ENCODE results near the gene PIN1.
"Not testable (repeated sequence)": the region's sequence is repeated elsewhere in the genome, so short reads cannot be mapped to it uniquely, and the experiment has no call there.

PIN1 gene

DNA sequence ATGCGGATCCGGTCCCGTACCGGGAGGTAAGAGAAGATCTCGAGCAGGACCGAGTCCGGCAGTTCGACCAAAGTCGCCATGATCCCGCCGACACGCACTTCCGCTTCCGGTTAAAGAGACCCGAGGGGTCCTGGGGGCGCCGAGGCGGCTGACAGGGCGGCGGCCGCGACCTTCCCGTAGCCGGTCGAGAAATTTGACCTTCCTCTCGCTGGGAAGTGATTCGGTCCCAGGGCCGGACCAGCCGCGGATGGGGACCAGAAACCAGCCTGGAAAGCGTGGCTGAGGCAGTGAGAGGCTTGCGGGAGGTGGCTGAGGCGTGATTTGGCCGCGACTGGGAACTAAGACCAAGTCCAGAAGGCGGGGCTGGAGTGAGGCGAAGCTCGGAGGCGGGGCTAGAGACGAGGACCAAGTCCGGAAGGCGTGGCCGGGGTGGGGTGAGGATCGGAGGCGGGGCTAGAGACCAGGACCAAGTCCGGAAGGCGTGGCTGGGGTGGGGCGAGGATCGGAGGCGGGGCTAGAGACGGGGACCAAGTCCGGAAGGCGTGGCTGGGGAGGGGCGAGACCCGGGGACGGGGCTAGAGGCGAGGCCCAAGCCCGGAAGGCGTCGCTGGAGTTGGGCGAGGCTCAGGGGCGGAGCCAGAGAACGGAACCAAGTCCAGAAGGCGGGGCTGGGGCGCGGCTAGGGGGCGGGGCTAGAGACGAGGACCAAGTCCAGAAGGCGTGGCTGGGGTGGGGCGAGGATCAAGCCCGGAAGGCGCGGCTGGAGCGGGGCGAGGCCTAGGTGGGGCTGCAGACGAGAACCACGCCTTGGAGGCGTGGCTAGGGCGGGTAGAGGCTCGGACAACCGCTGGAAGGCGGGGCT lies 16.2 kb upstream of the PIN1 start, which contains the start of gene FBXL12:
Gene FBXL12 (minus strand): TSS at position 346 of the 862 bp plus-strand sequence. CDS start 266 bp downstream, at position 80.
- peak; percentile 100 for DNase-seq (ENCODE audit: low read depth)

DNA sequence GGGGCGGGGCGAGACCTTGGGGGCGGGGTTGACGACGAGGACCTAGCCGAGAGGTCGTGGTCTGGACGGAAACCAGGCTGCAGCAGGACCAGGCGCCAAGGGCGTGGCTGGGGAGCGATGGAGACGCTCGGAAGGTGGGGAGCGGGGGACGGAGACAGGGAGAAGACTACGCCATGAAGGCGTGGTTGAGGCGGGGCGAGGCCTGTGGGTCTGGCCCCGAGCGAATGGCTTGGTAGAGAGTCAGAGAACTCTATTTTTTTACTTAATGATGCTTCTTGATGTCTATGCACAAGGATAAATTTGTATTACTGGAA lies 15.6 kb upstream of the PIN1 start:
- no peak for DNase-seq (ENCODE audit: low read depth)

DNA sequence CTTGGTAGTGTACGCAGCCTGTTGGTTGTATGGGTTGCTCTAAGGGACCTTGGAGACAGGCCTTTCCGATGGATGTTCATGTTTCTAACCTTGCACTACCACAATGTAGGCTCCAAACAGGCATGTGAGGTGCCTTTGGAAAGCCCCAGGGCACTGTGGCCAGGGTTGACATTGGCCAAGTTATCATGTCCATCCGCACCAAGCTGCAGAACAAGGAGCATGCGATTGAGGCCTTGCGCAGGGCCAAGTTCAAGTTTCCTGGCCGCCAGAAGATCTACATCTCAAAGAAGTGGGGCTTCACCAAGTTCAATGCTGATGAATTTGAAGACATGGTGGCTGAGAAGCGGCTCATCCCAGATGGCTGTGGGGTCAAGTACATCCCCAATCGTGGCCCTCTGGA lies 15.1 kb upstream of the PIN1 start:
- not testable (repeated sequence) for DNase-seq (ENCODE audit: low read depth)

DNA sequence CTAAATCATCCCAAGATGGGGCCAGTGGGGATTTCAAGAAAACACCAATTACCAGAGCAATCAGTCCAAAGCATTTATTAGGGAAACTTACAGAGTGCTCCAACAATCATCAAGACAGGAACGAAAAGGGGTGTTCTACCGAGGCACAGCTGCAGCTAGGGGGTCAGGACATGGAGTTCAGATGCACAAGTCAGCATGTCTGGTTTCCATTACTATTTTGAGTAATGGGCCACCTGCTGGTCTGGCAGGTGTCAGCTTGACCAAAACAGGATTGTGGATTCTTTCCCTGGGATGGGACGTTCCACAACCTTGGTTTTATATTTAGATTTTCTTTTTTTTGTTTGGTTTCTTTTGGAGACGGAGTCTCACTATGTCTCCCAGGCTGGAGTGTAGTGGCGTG lies 11.3 kb upstream of the PIN1 start:
- no peak for DNase-seq (ENCODE audit: low read depth)

DNA sequence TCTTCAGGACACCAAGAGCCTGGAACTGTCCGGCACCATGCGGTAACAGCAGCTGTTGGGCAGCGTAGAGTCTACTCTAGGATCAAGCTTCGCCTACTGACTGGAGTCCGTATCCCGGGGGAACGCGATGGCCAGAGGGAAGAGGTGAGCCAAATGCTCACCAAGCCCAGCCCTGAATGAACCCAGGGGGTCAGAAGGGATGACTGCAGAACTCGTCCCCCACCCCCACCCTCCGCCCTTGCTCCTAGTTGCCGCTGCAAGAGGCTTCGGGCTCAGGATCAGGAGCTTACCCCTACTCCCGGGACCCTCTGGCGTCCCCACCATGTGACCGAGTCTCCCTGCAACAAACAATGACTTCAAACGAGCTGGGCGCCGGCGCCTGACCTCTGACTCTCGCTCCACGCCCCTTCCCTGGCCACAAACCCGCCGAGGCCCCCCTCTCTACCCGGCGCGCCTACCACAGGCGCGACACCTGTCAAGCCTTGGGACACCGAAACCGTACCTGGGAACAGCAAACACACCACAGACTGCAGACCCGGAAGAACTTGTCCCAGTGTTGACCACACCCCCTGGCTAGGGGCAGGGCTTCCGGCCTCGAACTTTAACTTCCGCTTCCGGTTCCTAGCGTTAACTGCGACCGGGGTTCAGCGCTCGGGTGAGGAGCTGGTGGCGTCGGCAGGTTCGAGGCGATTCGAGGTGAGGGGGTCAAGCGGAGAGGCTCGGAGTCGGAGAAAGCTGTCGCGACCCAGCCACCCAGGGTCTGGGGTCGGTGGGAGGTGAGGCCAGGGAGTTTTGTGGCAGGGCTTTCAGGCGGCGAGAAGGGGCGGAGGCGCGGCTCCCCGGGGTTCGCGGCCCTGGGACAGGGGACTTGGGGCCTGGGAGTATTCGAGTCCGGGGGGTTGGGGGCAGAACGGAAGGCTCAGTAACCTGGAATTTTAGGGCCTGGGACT lies 7.6 kb upstream of the PIN1 start, which contains the start of gene UBL5:
Gene UBL5 (plus strand): TSS at position 630 of the 950 bp plus-strand sequence. CDS start 420 bp downstream, outside the sequence.
- peak; percentile 83 for DNase-seq (ENCODE audit: low read depth)

DNA sequence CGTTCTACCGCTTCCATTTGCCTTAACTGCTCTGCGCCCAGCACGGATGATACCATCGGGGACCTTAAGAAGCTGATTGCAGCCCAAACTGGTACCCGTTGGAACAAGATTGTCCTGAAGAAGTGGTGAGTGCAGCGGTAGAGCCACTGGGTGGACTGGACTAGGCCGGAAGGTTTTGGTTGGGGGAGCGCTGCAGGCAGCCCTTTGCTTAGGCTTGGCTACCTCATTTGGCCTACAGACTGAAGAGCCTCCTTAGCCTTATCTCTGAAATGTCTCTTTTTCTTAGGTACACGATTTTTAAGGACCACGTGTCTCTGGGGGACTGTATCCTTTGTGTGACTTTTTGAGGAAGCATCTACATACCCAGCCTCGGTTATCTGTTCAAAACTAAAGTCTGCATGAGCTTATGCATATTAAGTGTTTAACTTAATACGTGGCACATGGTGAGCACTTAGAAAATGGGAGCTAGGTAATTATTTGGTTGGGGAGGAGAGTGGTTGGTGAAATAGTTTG lies 6.5 kb upstream of the PIN1 start:
- no peak for DNase-seq (ENCODE audit: low read depth)

DNA sequence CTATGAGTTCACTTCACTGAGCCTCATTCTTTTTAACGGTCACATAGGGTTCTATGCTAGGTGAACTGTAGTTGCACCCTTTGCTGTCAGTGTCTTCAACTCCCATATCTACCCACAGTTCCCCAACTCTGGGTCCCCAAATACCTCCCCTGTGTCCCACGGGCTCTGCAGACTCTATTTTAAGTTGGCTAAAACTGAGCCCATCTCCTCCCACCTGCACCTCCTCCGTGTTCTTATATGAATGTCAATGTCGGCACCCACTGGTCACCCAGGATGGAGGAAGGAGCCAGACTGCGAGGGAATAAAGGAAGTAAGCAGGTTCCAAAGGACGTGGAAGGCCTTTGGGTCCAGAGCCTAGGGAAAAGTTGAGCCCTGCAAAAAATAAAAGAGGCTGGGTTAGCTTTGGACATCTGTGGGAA lies 802 bp upstream of the PIN1 start:
- DNase-seq (ENCODE audit: low read depth): no peak

DNA sequence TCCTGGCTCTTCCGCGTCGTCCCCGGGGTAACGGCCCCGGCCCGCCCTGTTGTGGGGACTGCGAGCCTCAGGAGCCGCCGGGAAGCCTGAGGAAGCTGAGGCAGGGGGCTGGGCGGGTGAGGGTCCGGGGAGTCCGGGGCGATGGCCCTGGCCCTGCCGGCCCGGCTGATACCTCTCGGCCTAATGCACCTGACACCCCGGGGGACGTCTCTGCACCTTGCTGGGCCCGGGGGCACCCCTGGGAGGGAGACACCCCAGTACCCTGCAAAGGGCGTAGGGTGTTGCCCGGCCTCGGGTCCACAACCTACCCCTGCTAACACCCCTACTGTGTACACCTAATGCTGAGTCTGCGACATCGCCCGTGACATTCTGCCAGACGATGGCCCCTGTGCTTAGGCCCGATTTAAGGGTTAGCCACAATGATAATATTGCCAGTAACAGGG lies 410 bp downstream of the PIN1 start:
- DNase-seq (ENCODE audit: low read depth): no peak

DNA sequence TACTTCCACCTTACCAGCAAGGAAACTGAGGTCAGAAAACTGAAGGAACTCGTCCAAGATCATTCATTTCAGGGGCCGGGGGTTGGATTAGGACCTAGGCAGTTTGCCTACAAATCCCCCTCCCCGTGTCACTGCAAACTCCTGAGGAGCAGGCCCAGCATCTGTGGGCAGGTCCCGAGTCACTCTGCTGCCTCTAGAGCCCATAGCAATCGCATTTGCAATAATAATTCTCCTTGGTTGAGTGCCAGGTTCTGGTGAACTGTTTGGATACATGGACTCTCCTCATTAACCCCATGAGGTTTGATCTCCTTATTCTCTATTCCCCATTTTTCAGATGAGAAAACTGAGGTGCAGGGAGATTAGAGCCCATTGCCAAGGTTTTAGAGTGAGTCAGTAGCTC lies 903 bp downstream of the PIN1 start:
- no peak for DNase-seq (ENCODE audit: low read depth)

DNA sequence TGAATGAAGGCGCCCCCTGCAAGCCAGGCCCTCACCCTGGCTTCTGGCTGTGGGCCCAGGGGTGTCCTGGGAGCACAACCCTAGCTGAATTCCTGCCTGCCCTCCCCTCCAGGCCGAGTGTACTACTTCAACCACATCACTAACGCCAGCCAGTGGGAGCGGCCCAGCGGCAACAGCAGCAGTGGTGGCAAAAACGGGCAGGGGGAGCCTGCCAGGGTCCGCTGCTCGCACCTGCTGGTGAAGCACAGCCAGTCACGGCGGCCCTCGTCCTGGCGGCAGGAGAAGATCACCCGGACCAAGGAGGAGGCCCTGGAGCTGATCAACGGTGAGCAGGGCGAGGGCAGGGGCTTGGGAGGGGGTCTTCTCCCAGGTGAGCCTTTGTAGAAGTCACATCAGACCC lies 3.2 kb downstream of the PIN1 start:
- no peak for DNase-seq (ENCODE audit: low read depth)

DNA sequence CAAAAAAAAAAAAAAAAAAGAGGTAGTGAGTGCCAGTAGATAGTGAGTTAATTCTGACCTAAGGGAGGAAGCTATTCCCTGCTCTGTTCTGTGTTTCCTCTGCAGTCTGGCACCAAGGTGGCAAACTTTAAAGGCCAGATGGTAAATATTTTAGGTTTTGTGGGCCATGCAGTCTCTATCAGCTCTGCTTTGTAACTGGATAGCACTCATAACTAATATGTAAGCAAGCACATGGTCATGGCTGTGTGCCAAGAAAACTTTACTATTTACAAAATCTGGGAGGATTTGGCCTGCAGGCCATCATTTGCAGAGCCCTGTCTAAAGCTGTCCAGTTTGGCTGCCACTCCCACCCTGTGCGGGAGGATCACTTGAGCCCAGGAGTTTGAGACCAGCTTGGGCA lies 4.3 kb downstream of the PIN1 start:
- no peak for DNase-seq (ENCODE audit: low read depth)

DNA sequence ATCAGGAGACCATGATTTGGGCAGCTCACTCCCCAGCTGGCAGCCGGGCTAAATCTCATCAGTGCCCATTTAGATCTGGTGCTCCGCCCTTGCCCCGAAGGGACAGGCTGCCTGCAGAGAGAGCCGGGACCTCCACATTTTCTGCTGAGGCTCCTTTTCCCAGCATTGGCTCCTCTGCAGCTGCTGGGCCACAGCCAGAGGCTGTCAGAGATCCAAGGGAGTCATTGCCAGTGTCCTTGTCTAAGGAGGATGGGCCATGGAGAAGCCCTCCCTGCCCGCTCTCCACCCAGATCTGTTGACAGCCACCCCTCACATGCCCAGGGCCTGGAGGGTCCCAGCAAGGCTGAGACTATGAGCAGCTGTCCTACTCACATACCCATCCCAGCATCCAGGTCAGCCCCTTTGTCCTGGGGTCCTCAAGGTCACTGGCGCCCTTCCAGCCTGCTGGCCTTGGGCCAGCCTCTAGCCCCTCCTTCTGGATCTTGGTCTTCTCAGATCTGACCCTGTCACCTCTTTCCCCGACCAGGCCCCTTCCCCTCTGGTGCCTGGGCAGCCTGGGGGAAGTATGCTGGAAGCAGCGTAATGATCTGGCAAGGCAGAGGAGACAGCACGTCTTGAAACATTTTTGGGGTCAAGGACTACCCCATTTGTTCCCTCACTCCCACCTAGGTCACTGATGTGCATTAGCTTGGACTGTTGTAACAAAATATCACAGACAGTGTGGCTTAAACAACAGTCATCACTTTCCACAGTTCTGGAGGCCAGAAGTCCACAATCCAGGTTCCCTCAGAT lies 7.9 kb downstream of the PIN1 start:
- no peak for DNase-seq (ENCODE audit: low read depth)

DNA sequence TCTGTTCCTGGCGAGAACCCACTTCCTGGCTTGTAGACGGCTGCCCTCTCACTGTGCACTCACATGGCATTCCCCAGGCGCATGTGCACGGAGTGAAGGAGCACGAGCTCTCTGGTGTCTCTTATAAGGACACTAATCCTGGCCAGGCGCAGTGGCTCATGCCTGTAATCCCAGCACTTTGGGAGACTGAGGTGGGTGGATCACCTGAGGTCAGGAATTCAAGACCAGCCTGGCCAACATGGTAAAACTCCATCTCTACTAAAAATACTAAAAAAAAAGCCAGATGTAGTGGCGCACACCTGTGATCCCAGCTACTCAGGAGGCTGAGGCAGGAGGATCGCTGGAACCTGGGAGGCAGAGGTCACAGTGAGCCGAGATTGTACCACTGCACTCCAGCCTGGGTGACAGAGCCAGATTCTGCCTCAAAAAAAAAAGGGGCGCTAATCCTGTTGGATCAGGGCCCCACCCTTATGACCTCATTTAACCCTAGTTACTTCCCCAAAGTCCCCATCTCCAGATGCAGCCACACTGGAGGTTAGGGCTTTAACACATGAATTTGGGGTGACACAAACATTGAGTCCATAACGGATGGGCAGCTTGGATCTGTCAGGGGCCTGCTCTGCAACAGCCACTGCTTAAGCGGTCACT lies 8.6 kb downstream of the PIN1 start:
- DNase-seq (ENCODE audit: low read depth): not testable (repeated sequence)

DNA sequence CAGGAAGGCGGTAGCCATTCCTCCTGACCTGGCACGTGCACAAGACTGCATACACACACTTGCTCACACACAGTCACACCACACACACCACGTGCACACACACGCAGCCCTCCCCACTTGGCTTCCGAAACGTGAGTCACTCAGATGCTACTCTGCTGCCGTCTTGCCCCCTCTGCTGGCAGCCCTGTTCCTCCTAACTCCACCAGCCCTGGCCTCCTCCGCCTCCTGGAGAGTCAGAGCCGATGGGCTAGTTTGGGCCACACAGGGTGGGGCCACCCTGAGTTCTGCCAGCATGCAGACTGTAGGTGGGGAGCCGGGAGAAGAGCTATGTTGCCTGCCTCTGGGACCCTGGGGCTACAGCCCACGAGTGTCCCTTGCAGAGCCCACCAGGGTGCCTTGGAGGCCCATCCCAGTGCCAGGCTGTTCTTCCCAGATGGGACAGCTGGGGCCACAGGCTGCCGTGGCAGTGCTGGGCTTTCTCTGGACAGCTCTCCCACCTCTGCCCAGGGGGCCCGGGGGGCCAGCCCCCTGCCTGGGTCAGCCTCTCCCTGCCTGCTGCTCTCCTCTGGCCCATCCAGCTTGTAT lies 12.1 kb downstream of the PIN1 start:
- no peak for DNase-seq (ENCODE audit: low read depth)

DNA sequence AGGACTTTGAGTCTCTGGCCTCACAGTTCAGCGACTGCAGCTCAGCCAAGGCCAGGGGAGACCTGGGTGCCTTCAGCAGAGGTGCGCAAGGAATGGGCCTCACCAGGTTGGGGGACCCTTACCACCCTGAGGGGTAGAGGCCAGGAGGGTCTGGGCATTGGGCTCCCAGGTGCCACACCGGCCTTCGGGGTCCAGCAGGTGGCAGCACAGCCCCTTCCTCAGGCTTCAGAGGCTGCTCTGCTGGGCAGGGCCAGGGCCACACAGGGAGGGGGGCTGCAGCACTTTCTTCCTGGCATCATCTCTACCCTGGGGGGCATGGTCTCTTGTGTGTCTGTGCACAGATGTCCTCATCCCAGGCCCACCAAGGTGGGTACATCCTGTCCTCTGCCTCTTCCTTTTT lies 12.9 kb downstream of the PIN1 start:
- DNase-seq (ENCODE audit: low read depth): peak; percentile 18

DNA sequence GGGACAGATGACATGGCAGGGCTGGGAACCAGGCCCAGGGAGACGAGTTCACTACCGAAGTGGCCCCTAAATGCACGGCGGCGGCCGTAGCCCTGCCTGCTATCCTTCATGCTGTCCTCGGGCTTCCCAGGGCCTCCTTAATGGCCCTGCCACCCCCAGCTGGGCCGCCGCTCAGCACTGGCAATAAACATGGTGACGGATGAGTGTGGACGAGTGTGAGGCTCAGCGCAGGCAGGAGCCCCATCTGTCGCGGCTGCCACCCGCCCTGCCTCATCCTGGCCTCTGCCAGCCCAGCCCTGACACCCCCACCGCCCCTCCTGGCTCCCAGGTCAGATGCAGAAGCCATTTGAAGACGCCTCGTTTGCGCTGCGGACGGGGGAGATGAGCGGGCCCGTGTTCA lies 13.6 kb downstream of the PIN1 start:
- no peak for DNase-seq (ENCODE audit: low read depth)

DNA sequence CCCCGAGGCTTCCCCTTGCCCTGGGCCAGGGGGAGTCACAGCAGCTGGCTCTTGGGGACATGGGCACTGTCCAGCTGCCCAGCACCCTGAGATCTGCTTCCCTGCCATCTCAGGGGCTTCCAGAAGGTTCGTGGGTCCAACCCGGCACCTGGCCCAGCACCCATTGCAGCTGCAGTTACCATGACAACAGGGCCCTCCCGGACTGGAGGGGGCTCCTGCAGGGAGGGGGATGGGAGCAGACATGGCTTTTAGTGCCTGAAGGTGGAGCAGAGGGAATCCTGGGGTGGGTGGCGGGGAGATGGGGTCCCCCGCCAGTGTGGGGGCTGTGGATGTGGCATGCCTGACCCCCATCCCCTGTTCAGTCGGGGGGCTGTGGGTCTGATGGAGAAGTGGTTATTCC lies 14.7 kb downstream of the PIN1 start:
- no peak for DNase-seq (ENCODE audit: low read depth)

DNA sequence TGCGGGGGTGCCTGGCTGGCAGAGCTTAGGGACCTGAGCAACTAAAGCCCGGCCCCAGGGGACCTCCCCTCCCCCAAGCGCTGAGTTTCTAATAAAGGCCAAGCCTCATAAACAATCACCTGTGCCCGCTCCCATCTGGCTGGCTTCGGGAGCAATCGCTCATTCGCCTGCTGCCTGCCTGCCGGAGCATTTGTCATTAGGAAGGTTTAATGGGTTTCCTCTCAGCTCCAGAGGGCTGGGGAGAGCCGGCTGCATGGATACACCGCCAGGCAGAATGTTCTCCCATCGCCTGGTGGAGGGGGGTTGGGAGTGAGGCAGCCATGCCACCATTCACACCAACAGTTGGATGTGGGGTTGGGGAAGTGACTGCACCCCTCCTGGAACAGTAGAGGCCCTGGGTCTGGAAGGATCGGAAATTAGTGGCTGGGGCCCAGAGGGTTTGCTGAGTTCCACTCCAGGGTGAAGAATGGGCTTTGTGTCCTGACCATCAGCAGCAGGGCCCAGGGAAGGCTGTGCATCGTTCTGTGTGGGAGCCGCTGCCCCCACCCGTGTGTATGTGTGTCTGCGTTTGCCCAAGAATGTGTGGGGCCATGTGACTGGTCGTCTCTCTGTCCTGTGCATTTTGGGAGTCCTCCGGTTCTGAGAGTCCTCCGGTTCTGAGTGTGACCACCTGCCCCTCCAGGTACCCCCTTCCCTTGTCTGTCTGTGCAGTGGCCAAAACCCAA lies 15.3 kb downstream of the PIN1 start:
- no peak for DNase-seq (ENCODE audit: low read depth)

DNA sequence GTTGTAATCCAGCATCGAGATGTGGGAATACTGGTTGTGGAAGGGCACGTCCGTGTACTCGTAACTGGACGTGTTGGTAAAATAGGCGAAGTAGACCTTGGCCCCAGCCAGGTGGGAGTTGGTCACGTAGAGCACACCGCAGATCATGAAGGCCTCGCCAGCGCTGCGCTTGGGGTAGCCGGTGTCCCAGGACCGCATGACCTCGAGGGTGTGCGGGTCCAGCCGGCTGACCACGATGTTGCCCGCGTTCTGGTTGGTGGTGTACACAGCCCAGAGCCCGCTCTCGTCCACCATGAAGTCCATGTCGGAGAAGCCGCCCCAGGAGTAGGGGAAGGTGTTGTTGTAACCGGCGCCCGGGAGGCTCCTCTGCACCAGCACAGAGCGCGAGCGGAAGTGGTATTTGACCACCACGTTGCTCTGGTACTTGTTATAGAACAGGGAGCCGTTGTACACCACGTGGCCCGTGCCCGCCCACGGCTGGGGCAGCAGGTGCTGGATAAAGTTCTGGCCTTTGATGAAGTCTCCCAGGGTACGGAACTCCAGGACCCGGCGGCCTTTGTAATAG lies 19.2 kb downstream of the PIN1 start:
- no peak for DNase-seq (ENCODE audit: low read depth)

DNA sequence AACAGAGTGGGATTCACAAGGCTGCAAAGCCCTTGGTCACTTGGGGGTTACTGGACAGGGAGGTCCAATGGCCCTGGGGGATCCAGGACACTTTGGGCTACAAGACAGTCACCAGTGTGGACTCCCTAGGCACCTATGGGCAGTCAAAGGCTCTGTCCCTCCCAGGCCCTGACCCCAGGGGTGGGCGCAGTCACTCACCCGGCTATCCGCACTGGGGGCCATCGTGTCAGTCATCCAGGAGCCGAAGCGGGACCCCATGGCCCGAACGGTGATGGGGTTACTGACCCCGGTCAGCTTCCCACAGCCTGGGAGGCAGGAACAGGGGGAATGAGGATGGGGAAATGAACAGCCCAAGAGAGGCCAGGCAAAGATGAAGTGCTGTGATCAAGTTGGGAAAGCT lies 21.5 kb downstream of the PIN1 start:
- DNase-seq (ENCODE audit: low read depth): no peak
